Stimulated activated CD4-positive, alpha-beta T cell treated with anti-CD3 and anti-CD28 coated beads, TNF-alpha, amount 100 ng/mL, for 24 hours (primary cell): ENCODE measurements around the gene SNCG.

Experiments used
- DNase-seq, 3 experiments: peaks; one replicate each; pipeline ENCODE4 v3.0.0-alpha.2; 2020; ENCODE audit warnings: low read depth in 3 of 3

Gene SNCG

DNA sequence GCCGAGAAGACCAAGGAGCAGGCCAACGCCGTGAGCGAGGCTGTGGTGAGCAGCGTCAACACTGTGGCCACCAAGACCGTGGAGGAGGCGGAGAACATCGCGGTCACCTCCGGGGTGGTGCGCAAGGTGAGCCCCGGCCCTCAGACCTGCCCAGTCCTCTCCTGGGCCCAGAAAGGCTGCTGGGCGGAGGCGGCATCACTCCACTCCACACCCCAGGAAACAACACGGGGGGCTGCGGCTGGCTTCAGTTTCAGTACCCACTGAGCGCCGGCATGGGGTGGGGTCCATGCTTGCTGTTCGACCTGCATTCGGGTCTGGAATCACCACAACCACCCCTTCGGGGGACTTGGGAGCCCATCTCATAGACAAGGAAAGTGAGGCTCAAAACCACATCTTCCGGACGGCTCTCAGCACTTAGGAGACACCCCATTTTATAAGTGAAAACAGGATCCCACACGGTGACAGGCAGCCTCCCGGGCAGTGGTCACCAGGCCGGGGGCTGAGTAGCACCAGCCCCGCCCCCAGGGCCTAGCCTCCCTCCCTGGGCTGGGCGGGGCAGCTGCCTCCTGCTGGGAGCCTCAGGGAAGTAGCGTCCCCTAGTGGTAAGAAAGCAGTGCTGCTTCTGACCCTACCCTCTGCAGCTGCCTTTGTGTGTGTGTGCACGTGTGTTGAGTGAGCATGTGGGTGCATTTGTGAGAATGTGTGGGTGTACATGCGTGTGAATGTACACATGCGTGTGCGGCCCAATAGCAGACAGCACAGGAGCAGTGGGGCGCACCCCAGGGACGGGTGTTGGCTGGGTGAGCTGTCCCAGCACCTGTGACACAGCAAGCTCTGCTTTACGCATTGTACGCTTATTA is 1.8 kb downstream of the SNCG start:
- DNase-seq, result peak in 1 of 3 experiments; percentile 35

- DNase-seq, result no peak
These were observed 2.5 kb downstream of the SNCG start for GRCh38 chr10:86960863-86961434.

DNA sequence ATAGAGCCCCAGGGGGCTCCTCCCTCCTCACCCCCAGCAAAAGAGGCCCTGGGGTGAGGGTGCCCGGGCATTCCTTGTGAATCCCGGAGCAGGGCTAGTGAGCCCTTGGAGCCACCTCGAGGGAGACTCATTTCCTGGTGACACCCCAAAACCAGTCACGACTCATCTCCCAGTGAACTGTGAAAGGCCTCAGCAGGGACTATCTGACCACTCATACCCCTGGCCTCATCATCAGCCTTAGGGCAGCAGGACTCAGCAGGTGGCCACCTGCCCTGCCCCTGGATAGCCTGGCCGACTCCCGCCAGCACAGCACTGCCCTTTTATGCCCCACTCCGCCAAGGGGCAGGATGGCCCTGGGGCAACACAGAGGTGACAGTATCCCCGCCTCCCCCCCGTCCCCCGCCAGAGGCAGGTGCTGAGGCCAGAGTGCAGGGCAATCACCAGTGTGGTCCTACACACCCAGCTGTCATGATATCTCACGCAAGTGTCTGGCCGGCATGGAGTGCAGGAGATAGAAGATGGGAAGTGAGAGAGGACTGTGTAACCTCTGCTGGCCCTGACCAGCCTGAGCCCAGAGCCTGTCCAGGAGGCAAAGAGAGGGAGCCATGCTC is 3.2 kb downstream of the SNCG start:
- no peak for DNase-seq

- no peak for DNase-seq
These were observed 4.0 kb downstream of the SNCG start for GRCh38 chr10:86962136-86962980.

DNA sequence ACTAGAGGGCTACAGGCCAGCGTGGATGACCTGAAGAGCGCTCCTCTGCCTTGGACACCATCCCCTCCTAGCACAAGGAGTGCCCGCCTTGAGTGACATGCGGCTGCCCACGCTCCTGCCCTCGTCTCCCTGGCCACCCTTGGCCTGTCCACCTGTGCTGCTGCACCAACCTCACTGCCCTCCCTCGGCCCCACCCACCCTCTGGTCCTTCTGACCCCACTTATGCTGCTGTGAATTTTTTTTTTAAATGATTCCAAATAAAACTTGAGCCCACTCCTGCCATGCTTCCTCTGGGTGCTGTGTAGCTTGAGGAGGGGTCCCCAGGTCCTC is 4.5 kb downstream of the SNCG start:
- DNase-seq, result no peak

DNA sequence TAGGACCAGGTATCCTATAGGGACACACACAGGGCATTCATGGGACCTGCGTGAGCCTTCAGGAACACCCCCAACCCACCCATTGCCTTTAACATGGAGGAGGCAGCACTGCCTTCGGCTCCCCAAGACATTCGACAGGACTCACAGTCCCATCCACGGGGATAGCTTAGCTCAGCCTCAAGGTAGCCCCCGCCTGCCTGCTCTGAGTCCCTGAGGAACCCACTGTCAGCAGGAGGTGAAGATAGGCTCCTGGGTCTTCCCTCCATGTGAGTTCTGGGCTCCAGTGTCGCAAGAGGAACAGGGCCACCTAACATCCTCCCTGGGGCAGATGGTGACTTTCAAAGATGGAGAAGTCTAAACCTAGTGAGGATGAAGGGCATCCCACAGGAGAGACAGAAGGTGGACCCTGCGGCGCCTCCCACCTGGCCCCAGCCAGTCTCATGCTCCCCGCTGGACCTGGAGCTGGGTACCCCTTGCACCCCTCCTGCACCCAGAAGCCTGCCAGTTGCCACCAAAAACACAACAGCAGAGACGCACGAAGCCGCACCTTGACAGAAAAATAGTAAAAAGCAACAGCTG is 5.0 kb downstream of the SNCG start:
- DNase-seq, result no peak

DNA sequence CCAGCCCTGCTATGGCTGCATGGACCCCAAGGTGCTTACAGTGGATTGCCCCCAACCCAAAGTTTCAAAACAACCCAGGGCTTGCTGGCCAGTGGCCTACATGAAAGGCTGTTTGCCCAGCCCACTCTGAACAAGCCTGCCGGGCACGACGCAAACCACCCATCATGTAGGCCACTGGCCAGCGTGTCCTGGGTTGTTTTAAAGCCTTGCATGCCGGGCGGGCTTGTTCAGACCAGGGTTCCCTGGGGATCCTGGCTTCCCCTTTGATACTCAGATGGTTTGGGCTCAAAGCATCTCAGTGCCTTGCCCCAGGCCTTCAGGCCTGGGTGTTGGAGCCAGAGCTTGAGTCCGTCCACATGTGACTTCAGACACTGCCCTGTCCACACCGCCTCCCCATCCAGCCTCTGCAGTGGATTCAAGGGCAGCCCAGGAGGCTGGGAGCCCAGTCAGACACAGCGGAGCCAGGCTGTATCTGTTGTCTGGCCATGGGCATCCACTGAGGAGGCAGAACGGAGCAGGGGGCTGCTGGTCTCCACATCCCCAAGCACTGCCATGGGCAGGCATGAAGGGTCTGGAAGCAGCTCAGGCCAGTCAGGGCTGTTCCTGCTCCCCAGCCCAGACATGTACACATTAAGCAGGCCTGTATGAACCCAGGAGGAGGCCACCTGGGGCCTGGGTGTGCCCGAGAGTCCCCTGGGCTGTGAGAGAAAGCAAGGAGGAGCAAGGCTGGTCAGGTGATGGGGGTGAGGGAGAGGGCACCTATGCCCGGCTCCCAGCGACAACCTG is 5.9 kb downstream of the SNCG start:
- DNase-seq, result no peak

DNA sequence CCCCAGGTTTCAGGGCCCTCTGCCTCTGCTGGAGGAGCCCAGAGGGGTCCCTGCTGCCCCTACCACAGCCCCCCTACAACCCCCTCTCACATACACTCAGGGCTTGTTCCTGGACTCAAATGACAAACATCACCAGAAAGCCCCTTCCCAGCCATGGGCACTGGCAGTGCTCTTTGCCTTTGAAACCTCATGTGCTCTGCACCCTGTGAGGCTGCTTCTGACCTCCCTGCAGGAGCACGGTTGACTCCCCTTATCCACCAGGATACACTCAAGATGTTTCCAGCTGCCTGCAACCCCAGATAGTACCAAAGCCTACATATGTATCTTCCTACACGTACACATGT is 6.4 kb downstream of the SNCG start:
- no peak for DNase-seq

DNA sequence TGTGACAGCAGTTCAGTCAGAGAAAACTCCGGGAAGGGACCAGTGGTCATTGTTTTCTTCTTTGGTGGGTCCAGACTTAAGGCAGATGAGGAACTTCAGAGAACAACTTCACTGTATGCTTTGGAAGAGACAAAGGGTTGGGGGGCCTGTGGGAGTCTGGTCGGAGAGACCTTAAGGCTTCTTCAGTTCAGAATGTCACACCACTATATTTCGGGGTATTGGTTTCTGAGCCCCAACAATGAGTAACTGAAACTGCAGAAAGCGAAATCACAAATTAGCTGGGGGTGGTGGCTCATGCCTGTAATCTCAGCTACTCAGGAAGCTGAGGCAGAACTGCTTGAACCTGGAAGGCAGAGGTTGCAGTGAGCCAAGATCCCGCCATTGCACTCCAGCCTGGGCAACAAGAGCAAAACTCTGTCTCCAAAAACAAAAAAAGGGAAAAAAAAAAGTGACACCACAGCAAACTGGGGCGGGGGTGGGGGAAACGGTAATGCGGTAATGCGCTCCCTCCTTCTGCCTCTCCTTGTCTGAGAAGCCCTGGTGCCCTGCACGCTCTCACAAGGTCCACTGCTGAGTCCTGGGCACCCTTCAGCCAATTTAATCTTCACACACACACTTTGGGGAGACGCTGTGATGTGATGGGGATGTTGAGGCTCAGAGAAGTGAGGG is 7.7 kb downstream of the SNCG start:
- DNase-seq, result no peak

DNA sequence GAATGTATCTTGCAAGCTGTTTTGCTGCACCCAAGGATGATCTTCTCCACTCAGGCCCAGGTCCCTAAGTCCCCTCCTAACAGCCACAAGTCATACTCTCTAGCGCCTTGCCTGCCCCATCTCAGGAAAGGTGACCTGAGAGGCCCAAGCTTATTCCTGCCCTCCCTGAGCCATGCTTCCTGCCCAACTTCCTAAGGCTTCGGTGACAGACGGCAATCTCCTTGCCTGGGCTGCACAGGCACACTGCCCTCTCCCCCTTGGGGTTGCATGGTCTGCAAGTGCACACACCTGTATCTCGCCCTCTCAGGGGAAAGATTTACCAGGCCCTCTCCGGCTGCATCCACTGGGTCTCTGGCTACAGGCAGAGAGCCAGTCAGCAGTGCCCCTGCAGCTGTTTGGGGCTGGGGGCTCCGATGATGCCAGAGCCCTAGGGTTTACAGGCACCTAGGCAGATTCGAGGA is 9.1 kb downstream of the SNCG start:
- DNase-seq, result no peak

DNA sequence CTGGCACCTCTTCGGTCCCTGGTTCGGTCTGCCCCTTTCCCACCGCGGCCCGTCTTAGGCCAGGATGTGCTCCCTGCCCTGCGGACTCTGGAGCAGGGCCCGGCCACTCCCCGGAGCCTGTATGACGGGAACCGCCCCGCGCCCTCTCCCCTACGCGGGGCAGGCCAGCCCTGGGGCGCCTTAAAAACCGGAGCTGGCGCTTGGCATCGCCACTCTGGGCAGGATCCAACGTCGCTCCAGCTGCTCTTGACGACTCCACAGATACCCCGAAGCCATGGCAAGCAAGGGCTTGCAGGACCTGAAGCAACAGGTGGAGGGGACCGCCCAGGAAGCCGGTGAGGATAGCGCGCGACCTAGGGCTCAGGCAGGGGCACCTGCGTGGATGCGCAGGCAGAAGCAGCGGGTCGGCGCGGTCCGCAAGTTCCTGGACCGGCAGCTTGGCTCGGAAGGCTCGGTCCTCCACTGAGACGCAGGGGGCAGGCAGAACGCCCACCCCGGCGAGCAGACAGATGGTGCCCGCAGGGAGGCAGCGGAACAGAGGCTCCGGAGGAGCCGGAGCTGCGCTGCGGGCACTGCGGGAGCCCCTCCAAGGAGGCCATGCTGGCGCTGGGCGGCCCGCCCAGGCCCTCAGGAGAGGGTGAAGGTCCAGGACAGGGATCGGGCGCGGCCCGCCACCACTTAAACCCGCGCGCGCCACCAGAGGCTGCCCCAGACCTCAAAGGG is 10.0 kb downstream of the SNCG start, which contains the start of gene ADIRF:
Gene ADIRF (plus strand): TSS at position 212 of the 723 bp plus-strand sequence. CDS start 63 bp downstream, at position 275.
- DNase-seq, result no peak

DNA sequence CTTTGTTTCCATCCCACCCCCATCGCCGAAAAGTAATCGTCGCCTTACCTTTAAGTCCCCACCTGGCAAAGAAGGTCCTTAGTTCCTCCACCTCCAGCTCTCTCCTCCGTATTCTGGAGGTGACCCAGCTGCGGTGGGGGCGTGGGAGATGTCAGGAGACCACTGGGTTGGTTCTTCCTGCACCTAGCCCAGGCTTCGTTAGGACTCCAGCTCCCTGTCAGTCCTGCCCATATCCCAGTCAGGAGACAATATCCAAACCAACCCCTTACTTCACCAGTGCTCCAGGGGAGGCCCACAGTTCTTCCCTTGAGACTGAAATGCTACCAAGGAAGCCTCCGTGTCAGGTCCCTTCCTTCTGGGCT is 10.6 kb downstream of the SNCG start:
- DNase-seq, result no peak

DNA sequence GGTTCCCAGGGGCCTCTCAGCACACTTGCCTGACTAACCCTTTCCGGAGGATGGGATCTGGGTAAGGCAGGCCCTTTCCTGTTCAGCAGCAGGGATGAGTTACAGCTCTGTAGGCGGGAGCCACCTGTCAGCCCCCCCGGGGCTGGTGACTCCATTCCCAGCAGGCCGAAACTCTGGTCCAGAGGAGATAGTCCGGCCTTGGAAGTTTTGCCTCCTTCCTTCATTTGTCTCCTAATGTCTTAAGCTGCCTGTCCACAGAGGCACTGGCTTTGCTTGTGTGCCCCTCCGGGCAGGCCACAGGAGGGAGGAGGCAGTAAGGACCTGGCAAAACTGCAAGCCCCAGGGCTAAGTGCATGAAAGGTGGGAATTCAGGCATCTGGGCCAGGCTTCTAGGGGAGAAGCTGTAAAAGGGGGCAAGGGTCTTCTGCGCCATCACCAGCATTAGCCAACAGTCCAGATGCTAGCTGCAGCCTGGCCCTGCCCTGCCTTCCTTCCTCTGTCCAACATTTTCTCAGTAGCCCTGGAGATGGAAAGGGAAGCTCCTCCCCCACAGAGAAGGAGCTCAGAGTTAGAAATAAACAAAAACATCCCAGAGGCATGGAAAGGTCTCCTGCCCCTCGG is 11.1 kb downstream of the SNCG start:
- no peak for DNase-seq

- no peak for DNase-seq
These were observed 12.0 kb downstream of the SNCG start for GRCh38 chr10:86970162-86970981.

DNA sequence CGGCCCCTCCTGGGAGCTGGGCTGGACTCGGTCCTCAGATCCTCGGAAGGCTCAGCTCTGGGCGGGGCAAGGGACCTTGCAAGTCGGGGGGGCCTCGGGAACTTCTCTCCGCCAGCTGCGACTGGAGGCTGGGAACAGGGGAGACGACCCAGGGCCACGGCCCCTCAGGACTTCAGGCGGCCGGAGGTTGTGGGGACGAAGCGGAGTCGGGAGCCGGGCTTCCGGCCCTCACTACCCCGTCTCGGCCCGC is 12.5 kb downstream of the SNCG start:
- DNase-seq, result no peak

GRCh38 chr10:86971232-86971991 is 13.0 kb downstream of the SNCG start:
- peak; percentile 72 to 83 (median 74) for DNase-seq

- DNase-seq, result no peak
These were observed 14.4 kb downstream of the SNCG start for GRCh38 chr10:86972613-86973380.
